ENCODE data around the gene KCTD20. TPM values are rescaled to one million over a fixed set of nuclear protein-coding genes. Genes with fewer than 3 reads are reported as not detected.
A peak's percentile ranks its signal among the peaks of the same experiment; 100 is the strongest.
"Not testable (repeated sequence)": the region's sequence is repeated elsewhere in the genome, so short reads cannot be mapped to it uniquely, and the experiment has no call there.

The KCTD20 gene
- 100 to 1,000 TPM in 1 of 4 donors, 10 to 100 TPM in 3; 31.0 to 130 (median 46.4) TPM for total RNA-seq

DNA sequence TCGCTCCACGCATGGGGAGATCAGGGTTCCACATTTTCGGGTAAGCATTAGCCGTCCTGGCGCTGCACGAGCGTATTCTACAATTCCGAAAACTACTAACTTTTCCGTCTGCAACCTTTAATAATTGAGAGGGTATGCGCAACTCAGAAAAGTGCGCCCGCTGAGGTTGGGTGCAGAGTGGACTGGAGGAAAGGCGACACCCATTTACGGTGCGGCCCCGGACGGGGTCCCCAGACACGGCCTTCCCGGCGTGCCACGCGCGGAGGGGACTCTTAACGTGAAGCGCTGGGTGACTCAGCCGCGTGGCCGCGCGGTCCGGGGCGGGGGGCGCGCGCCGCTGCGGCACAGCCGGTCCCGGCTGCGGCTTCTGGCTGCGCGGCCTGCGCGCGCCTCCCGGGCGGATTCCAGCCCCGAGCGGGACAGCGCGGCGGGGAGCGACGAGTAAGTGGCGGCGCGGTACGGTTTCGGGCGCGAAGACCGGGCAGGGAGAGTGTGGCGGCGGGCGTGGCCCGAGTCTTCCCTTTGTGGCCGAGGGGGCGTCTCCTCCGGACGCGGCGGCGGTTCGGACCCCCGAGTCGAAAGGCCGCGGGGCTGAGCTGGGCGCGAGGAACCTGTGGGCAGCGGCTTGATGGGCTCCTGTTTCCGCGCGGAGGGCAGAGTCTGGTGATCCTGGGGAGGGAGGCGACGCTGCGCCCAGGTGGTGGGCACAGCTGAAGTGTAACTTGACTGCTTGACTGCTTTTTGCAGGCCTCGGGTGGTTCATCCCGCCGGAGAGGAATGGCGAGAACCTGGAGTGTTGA, at the start of gene KCTD20, which contains the start of gene PXT1:
TSS of gene KCTD20 (plus strand) at position 330 of the 800 bp plus-strand sequence. CDS start 27,098 bp downstream, outside the sequence.
TSS of gene PXT1 (minus strand) at position 184 of the 800 bp plus-strand sequence. CDS start 16,772 bp downstream, outside the sequence.
- Histone ChIP-seq H3K4me3 (peak within 1 kb of the TSS; percentile 83 to 99), H3K36me3 (no peaks in the 10 kb centered on the region), H3K27me3 (no peaks in the 10 kb centered on the region), H3K9me3 (no peaks in the 10 kb centered on the region), H3K27ac (peak within 1 kb of the TSS; percentile 99), H3K4me1 (peaks cover 8 to 12% of the 10 kb centered on the region in 2 donors)
- intact Hi-C loops (cut with DNase I; ENCODE audit: low total_unique reads): no loop called here
- DNase-seq: peak; percentile 85 to 87
- TF ChIP-seq, protein P1, sequence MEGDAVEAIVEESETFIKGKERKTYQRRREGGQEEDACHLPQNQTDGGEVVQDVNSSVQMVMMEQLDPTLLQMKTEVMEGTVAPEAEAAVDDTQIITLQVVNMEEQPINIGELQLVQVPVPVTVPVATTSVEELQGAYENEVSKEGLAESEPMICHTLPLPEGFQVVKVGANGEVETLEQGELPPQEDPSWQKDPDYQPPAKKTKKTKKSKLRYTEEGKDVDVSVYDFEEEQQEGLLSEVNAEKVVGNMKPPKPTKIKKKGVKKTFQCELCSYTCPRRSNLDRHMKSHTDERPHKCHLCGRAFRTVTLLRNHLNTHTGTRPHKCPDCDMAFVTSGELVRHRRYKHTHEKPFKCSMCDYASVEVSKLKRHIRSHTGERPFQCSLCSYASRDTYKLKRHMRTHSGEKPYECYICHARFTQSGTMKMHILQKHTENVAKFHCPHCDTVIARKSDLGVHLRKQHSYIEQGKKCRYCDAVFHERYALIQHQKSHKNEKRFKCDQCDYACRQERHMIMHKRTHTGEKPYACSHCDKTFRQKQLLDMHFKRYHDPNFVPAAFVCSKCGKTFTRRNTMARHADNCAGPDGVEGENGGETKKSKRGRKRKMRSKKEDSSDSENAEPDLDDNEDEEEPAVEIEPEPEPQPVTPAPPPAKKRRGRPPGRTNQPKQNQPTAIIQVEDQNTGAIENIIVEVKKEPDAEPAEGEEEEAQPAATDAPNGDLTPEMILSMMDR (IDR thresholded peaks at IDR 0.05): peak in 2 of 4 experiments; percentile 2 to 32
- TF ChIP-seq POLR2A (IDR thresholded peaks at IDR 0.05): peak; percentile 78 to 93

DNA sequence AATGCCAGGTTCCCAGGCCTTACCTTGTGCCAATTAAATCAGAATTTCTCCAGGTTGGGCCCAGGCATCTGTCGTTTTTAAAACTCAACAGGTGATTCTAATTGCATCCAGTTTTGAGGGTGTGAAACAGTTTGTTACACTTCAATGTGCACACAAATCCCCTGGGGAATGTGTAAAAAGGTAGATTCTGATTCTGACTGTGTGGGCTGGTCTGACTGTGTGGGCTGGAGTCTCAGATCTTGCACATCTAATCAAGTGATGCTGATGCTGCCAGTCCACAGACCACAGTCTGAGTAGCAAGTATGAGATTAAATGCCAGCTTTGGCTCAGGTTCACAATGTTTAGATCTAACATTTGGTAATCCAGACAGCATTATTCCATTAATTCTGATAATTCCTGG, 42.8 kb upstream of the KCTD20 start:
- no peaks in the 10 kb centered on the region for H3K36me3 ChIP-seq
- no peaks in the 10 kb centered on the region for H3K27me3 ChIP-seq
- no peaks in the 10 kb centered on the region for H3K4me1 ChIP-seq
- H3K9me3 ChIP-seq: no peaks in the 10 kb centered on the region
- intact Hi-C loops (cut with DNase I; ENCODE audit: low total_unique reads): no loop called here
- H3K4me3 ChIP-seq: no peak overlapping the region
- no peak for DNase-seq
- no peak for TF ChIP-seq POLR2A (IDR thresholded peaks at IDR 0.05)
- TF ChIP-seq, protein P1 (IDR thresholded peaks at IDR 0.05): no peak
- no peak overlapping the region for H3K27ac ChIP-seq

DNA sequence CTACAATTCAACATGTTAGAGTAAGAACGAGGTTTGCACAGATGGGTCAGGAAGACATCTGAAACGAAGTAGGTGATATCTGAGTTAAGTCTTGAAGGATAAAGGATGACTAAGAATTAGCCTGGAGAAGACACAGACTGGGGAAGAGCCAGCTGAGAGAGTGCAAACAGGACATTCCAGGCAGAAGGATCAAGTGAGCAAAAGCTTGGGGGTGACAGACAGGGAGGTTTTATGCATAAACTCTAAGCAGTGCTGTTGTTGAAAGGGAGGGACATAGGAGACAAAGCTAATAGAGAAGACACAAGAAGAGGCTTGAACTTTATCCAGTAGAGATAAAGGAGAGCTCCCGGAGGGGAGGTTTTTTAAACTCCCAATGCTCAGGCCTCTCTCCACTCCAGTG, 40.3 kb upstream of the KCTD20 start:
- intact Hi-C loops (cut with DNase I; ENCODE audit: low total_unique reads): no loop called here
- H3K9me3 ChIP-seq: no peaks in the 10 kb centered on the region
- H3K27ac ChIP-seq: no peak overlapping the region
- no peak for TF ChIP-seq POLR2A (IDR thresholded peaks at IDR 0.05)
- TF ChIP-seq, protein P1 (IDR thresholded peaks at IDR 0.05): no peak
- H3K4me1 ChIP-seq: no peaks in the 10 kb centered on the region
- DNase-seq: no peak
- no peak overlapping the region for H3K4me3 ChIP-seq
- no peaks in the 10 kb centered on the region for H3K27me3 ChIP-seq
- H3K36me3 ChIP-seq: no peaks in the 10 kb centered on the region

DNA sequence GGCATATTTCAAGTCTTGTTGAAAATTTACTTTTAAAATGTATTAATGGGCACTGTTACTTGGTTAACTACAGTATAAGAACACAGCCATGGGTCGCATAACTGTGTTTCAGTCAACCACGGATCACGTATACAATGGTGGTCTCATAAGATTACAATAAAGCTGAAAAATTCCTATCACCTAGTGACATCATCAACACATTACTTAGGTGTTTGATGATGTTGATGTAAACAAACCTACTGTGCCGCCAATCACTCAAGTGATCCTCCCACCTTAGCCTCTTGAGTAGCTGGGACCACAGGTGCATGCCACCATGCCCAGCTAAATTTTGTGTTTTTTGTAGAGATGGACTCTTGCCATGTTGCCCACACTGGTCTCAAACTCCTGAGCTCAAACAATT, 38.6 kb upstream of the KCTD20 start:
- Histone ChIP-seq H3K9me3 (no peaks in the 10 kb centered on the region), H3K27me3 (no peaks in the 10 kb centered on the region), H3K27ac (no peak overlapping the region), H3K4me1 (no peaks in the 10 kb centered on the region), H3K36me3 (no peaks in the 10 kb centered on the region), H3K4me3 (no peak overlapping the region)
- no peak for DNase-seq
- intact Hi-C loops (cut with DNase I; ENCODE audit: low total_unique reads): no loop called here
- TF ChIP-seq, protein P1 (IDR thresholded peaks at IDR 0.05): no peak
- TF ChIP-seq POLR2A (IDR thresholded peaks at IDR 0.05): no peak

DNA sequence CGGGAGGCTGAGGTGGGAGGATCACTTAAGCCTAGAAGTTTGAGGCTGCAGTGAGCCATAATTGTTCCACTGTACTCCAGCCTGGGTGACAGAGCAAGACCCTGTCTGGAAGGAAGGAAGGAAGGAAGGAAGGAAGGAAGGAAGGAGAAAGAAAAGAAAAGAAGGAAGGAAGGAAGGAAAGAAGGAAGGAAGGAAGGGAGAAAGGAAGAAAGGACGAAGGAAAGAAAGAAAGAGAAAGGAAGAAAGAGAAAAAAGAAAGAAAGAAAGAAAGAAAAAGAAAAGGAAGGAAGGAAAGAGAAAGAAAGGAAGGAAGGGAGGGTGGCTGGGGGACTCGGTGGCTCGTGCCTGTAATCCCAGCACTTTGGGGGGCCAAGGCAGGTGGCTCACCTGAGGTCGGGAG, 33.1 kb upstream of the KCTD20 start:
- DNase-seq, H3K4me3 ChIP-seq, H3K27me3 ChIP-seq, H3K4me1 ChIP-seq, H3K27ac ChIP-seq, H3K36me3 ChIP-seq, H3K9me3 ChIP-seq: not testable (repeated sequence)
- intact Hi-C loops (cut with DNase I; ENCODE audit: low total_unique reads): loop anchor here (10.0 kb wide), 1 partner anchor 275 kb away; no protein-coding TSS in a partner anchor
